HG03575 (cell line): ENCODE measurements around the gene HIVEP3.

Source experiments
- ATAC-seq: cut with Tn5 transposase; IDR thresholded peaks from one replicate; pipeline ENCODE4 v1.9.1; 2021; ENCODE audit not compliant: unreplicated experiment, insufficient number of reproducible peaks, low FRiP score; ENCODE audit errors: extremely low read depth

The HIVEP3 gene

GRCh38 chr1:41499591-41499990, 419.1 kb downstream of the HIVEP3 start:
- no peak for ATAC-seq

GRCh38 chr1:41498804-41499203, 419.9 kb downstream of the HIVEP3 start:
- no peak for ATAC-seq

GRCh38 chr1:41498391-41498790, 420.3 kb downstream of the HIVEP3 start:
- no peak for ATAC-seq

DNA sequence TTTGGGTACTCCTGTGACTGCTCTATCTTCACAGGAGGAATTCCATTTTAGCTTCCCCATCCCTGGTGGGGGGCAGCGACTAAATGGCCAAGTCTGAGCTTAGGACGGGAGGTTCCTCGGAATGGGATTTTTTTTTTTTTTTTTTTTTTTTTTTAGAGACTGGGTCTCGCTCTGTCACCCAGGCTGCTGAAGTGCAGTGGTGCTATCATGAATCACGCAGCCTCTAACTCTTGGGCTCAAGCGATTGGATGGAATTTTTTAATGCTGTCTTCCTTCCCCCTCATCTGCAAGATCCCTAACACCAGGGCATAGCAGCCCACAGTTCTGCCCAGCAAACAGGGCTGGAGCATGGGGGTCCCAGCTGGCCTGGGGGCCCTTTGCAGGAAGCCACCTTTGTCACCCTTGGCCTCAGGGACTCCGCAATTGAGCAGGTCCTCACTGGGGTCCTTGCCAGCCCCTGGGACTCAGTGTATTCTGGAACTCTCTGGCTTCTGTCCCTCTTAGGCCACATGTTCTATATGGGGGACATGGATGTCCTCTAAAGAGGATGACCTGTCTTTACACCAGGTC, 421.2 kb downstream of the HIVEP3 start:
- no peak for ATAC-seq

DNA sequence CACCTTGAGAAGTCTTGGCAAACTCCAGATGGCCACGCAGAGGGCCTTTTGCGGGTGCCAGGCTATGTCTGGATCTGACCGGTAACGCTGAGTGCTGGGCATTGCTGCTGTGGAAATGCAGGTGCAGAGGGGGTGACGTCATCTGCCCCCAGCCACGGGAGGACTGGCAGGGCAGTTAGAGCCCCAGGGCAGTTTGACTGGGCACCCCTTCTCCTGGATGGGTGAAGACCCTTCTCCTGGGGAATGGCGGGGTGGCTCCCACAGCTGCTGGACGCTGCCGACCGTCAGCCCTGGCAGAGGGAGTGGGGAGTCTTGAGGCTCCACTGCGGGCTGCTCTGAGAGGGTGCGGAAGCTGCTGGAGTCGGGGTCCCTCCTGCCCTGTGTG, 421.7 kb downstream of the HIVEP3 start:
- ATAC-seq, result no peak

DNA sequence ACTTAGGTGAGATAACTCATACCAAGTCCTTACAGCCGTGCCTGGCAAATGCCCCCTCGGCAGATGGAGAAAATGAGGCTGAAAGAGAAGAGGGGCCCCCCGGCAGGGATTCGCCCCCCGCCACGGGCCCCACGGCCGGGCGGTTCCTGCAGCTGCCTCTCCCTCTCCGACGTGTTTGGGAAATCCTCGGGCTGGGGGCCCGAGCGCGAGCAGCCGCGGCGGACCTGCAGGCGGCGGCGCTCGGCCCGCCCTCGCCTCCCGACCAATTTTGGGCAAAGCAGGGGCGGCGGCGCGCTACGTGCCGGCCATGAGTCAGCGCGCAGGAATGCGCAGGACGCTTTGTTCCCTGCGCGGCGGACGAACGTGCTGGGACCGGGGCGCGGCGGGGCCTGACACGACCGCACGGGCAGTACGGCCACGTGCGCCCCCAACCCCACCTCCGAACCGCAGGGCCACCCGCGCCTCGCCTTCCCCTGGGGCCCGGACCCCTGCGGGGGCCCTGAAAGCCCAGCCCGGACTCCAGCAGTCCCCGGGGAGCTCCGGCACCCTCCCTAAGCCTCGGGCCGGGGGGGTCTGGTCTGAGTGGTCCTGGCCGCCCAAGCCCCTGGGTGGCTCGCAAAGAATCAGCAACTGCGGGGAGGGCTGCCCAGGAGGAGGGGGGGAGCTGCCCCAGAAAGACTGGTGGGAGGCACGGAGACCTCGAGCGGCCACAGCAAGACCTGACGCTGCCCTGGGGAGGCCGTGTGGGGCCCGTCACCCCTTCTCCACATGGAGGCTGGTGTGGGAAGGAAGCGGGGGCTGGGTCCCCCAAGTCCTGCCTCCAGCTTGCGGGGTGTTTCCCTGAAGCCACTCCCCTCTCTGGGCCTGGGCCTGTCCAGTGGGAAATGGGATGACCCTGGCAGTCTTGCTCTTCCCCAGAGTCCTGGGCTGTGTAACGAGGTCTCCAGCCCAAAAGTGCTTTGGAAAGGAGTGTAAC, 422.4 kb downstream of the HIVEP3 start:
- no peak for ATAC-seq

DNA sequence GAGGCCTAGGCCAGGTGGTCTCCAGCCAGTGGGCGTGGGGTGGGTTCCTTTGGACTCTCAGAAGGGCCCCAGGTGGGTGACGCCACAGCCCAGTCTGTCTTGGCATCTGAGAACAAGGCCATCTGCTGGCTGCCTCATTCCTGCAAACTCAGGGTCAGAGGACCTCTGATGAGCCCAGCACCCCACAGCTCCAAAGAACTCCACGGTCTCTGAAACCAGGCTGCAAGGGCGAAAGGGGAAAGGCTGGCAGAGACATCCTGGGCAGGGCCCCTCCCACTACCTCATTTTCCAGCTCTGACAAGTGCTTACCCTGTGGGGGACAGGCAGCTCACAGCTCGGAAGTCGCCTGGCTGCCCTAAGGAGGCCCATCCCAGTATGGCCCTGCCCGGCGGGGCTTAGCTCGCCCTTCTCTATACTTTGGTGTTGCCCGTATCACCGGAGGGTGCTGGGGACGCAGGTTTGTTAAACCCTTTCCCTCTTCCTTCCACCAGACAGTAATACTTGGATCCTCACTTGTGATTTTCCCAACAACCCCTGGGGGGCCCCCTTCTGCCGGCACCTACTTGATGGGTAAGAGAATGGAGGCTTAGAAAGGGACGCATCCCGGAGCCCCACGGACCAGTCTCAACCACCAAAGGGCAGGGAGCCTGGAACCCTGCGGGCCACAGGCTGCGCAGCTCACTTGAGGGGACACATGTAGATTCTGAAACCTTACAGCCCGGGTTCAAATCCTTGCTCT, 423.3 kb downstream of the HIVEP3 start:
- no peak for ATAC-seq

- ATAC-seq, result no peak
Measured at GRCh38 chr1:41494351-41495209, 424.1 kb downstream of the HIVEP3 start.

GRCh38 chr1:41493626-41494350, 424.9 kb downstream of the HIVEP3 start:
- no peak for ATAC-seq

DNA sequence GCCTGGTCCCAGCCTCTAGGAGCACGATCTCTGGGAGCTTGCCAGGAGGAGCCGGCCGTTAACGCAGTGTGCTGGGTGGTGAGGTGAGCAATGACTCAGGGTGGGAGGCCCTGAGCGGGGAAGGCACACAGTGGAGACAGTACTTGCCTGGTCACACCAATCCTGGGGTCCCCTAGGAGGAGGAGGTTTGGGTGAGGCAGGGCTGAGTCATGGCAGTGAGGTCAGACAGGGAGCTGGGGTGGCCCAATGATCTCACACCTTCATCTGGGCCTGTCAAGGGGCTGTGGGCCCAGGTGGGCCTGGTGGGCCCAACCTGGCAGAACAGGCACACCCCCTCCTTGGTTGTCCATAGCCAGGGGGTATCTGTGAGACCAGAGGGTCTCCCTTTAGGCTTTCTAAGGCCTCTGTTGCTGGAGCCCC, 425.6 kb downstream of the HIVEP3 start:
- no peak for ATAC-seq

DNA sequence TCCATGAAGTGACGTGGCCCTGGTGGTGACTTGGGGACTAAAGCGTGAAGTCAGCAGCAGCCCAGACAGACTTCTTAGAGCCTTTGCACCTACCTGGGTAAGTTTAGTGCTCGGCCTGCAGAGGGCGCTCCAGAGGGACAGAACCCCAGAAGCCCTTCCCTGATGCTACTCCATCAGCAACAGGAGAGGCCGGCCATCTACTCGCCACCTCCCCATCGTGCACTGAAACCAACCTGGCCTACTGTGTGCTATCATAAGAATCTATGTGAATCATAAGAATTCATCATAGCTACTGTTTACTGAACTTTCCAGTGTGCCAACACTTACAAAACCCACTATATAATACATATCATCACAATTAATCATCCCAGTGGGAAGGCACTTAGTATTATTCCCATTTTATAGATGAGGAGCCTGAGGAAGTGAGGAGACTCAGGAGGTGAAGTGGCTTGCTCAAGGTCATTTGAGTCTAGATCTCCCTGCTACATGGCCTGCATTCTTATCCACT, 426.3 kb downstream of the HIVEP3 start:
- ATAC-seq, result no peak

DNA sequence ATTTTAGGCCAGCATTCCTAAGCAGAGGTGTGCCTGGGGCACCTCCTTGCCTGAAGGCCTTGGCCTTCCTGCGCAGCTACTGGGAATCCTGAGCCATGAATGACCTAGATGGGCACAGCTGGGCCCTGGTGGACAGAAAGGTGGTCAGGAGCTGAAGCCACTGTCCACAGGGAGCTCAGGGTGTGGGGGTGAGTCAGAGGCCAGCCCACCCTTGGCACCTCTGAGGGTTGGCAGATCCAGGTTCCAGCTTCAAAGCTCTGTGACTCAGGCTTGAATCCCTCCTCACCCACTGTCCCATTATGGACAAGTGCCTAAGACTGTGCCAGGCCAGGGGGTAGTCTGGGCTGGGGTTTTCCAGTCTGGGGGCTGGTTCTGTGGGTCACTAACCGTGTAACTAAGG, 427.8 kb downstream of the HIVEP3 start:
- ATAC-seq, result no peak

DNA sequence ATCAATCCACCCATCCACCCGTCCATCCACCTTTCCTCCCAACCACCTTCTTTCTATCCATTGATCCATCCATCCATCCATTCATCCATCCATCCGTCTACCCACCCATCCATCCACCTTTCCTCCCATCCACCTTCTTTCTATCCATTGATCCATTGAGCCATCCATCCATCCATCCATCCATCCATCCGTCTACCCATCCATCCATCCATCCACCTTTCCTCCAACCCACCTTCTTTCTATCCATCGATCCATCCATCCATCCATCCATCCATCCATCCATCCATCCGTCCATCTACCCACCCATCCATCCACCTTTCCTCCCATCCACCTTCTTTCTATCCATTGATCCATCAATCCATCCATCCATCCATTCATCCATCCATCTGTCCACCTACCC, 429.2 kb downstream of the HIVEP3 start:
- ATAC-seq, result no peak

DNA sequence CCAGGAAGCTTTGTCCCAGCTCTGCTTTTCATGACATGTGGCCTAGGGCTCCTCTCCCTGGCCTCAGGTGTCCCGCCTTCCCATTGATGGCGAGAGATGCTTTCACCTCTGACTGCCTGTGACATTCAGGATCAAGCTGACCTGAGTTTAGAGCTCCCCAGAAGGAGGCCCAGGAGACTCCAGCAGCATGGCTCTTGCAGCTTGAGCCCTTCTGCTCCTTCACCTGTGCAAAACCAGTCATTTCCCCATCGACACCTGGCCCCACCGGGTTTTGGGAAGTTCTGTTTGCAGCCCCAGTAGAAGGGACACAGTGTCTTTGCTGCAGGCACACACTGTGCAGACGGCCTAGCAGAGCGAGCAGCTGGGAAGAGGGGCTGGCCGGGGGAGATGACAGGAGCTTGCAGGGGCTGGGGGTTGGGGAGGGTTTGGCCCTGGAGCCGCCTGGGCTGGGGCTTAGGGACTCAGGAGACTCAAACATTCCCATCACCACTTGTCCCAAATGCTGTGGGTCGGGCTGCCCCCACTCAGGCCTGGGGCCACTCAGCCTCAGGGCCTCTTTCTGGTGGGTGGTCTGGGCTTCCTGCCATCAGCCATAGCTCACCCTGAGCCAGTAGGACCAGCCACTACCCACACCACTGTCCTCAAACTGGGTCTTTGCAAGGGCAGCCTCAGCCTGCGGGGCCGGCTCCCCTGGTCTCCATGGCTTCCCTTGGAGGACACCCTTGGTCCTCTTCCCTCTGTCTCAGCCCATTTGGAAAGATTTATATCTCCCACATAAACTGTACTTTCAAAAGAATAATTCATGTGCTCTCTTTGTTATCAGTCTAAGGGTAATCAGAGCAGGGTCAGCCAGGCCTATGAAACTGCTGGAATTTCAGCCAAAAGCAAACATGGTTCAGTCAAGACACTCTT, 430.4 kb downstream of the HIVEP3 start:
- ATAC-seq, result no peak

- no peak for ATAC-seq
Measured at GRCh38 chr1:41487126-41488039, 431.3 kb downstream of the HIVEP3 start.

GRCh38 chr1:41486371-41487125, 432.2 kb downstream of the HIVEP3 start:
- ATAC-seq, result no peak
